ENCODE measurements around the gene MTHFD2.

Gene MTHFD2

GRCh38 chr2:74249406-74250122 lies 51.1 kb downstream of the MTHFD2 start:
- no peak overlapping the region for H3K9ac ChIP-seq (ENCODE audit: low read depth, low read length)
- H3K4me2 ChIP-seq (ENCODE audit: insufficient read depth, low read length), result no peak overlapping the region
- H4K20me1 ChIP-seq (ENCODE audit: insufficient read depth, low read length), result no peaks in the 10 kb centered on the region
- ATAC-seq (ENCODE audit: insufficient read depth, low read depth) (0 out of 3 replicates have a peak, but pooled peaks have one; percentile 10), DNase-seq (no peak)
- H3K9me3 ChIP-seq (ENCODE audit: insufficient read depth, low read length, severe bottlenecking), result no peaks in the 10 kb centered on the region
- H3K4me3 ChIP-seq (ENCODE audit: low read depth in 1 of 2, low read length in 2 of 2), result no peak overlapping the region
- no peak overlapping the region for H2AFZ ChIP-seq (ENCODE audit: low read depth, low read length)
- no peak for TF ChIP-seq EZH2 (IDR thresholded peaks at IDR 0.05; ENCODE audit: borderline replicate concordance, low read depth, low read length, severe bottlenecking)
- TF ChIP-seq, protein P1, sequence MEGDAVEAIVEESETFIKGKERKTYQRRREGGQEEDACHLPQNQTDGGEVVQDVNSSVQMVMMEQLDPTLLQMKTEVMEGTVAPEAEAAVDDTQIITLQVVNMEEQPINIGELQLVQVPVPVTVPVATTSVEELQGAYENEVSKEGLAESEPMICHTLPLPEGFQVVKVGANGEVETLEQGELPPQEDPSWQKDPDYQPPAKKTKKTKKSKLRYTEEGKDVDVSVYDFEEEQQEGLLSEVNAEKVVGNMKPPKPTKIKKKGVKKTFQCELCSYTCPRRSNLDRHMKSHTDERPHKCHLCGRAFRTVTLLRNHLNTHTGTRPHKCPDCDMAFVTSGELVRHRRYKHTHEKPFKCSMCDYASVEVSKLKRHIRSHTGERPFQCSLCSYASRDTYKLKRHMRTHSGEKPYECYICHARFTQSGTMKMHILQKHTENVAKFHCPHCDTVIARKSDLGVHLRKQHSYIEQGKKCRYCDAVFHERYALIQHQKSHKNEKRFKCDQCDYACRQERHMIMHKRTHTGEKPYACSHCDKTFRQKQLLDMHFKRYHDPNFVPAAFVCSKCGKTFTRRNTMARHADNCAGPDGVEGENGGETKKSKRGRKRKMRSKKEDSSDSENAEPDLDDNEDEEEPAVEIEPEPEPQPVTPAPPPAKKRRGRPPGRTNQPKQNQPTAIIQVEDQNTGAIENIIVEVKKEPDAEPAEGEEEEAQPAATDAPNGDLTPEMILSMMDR (IDR thresholded peaks at IDR 0.05; ENCODE audit: borderline replicate concordance, extremely low read depth, low read length, poor library complexity, severe bottlenecking), result no peak
- no peaks in the 10 kb centered on the region for H3K36me3 ChIP-seq (ENCODE audit: insufficient read depth, low read length)
- no peaks in the 10 kb centered on the region for H3K27me3 ChIP-seq (ENCODE audit: insufficient read depth, low read length, poor library complexity)
- H3K4me1 ChIP-seq (ENCODE audit: insufficient read depth, low read length), result no peaks in the 10 kb centered on the region
- H3K79me2 ChIP-seq (ENCODE audit: insufficient read depth, low read length), result no peaks in the 10 kb centered on the region
- H3K27ac ChIP-seq (ENCODE audit: low read length), result no peak overlapping the region

GRCh38 chr2:74250189-74250631 lies 51.8 kb downstream of the MTHFD2 start:
- H2AFZ ChIP-seq (ENCODE audit: low read depth, low read length), result no peak overlapping the region
- ATAC-seq (ENCODE audit: insufficient read depth, low read depth) (peak; percentile 90), DNase-seq (peak; percentile 56)
- no peak overlapping the region for H3K27ac ChIP-seq (ENCODE audit: low read length)
- TF ChIP-seq, protein P1 (IDR thresholded peaks at IDR 0.05; ENCODE audit: borderline replicate concordance, extremely low read depth, low read length, poor library complexity, severe bottlenecking), result peak; percentile 81
- TF ChIP-seq EZH2 (IDR thresholded peaks at IDR 0.05; ENCODE audit: borderline replicate concordance, low read depth, low read length, severe bottlenecking), result no peak
- H3K36me3 ChIP-seq (ENCODE audit: insufficient read depth, low read length), result no peaks in the 10 kb centered on the region
- H3K27me3 ChIP-seq (ENCODE audit: insufficient read depth, low read length, poor library complexity), result no peaks in the 10 kb centered on the region
- no peaks in the 10 kb centered on the region for H3K79me2 ChIP-seq (ENCODE audit: insufficient read depth, low read length)
- no peak overlapping the region for H3K4me2 ChIP-seq (ENCODE audit: insufficient read depth, low read length)
- no peak overlapping the region for H3K9ac ChIP-seq (ENCODE audit: low read depth, low read length)
- H3K4me1 ChIP-seq (ENCODE audit: insufficient read depth, low read length), result no peaks in the 10 kb centered on the region
- H3K9me3 ChIP-seq (ENCODE audit: insufficient read depth, low read length, severe bottlenecking), result no peaks in the 10 kb centered on the region
- H3K4me3 ChIP-seq (ENCODE audit: low read depth in 1 of 2, low read length in 2 of 2), result no peak overlapping the region
- H4K20me1 ChIP-seq (ENCODE audit: insufficient read depth, low read length), result no peaks in the 10 kb centered on the region

GRCh38 chr2:74252036-74252435 lies 53.6 kb downstream of the MTHFD2 start:
- Histone ChIP-seq H3K36me3 (ENCODE audit: insufficient read depth, low read length) (no peaks in the 10 kb centered on the region), H3K4me3 (ENCODE audit: low read depth in 1 of 2, low read length in 2 of 2) (no peak overlapping the region), H3K79me2 (ENCODE audit: insufficient read depth, low read length) (no peaks in the 10 kb centered on the region), H3K9me3 (ENCODE audit: insufficient read depth, low read length, severe bottlenecking) (no peaks in the 10 kb centered on the region), H3K27me3 (ENCODE audit: insufficient read depth, low read length, poor library complexity) (no peaks in the 10 kb centered on the region), H3K4me2 (ENCODE audit: insufficient read depth, low read length) (no peak overlapping the region), H4K20me1 (ENCODE audit: insufficient read depth, low read length) (no peaks in the 10 kb centered on the region), H2AFZ (ENCODE audit: low read depth, low read length) (no peak overlapping the region), H3K4me1 (ENCODE audit: insufficient read depth, low read length) (no peaks in the 10 kb centered on the region), H3K27ac (ENCODE audit: low read length) (no peak overlapping the region), H3K9ac (ENCODE audit: low read depth, low read length) (no peak overlapping the region)
- DNase-seq (no peak), ATAC-seq (ENCODE audit: insufficient read depth, low read depth) (no peak)
- TF ChIP-seq, protein P1 (IDR thresholded peaks at IDR 0.05; ENCODE audit: borderline replicate concordance, extremely low read depth, low read length, poor library complexity, severe bottlenecking), result no peak
- TF ChIP-seq EZH2 (IDR thresholded peaks at IDR 0.05; ENCODE audit: borderline replicate concordance, low read depth, low read length, severe bottlenecking), result no peak
